NOMO-1 (cell line): ENCODE results near the gene RPSA.
"Not testable (repeated sequence)": the region's sequence is repeated elsewhere in the genome, so short reads cannot be mapped to it uniquely, and the experiment has no call there.

Experiments used
- DNase-seq, 2 experiments: peaks; one replicate each; lab custom pipeline; 2025; ENCODE audit not compliant: unreplicated experiment in 2 of 2; lab: John Stamatoyannopoulos, UW

The RPSA gene

DNA sequence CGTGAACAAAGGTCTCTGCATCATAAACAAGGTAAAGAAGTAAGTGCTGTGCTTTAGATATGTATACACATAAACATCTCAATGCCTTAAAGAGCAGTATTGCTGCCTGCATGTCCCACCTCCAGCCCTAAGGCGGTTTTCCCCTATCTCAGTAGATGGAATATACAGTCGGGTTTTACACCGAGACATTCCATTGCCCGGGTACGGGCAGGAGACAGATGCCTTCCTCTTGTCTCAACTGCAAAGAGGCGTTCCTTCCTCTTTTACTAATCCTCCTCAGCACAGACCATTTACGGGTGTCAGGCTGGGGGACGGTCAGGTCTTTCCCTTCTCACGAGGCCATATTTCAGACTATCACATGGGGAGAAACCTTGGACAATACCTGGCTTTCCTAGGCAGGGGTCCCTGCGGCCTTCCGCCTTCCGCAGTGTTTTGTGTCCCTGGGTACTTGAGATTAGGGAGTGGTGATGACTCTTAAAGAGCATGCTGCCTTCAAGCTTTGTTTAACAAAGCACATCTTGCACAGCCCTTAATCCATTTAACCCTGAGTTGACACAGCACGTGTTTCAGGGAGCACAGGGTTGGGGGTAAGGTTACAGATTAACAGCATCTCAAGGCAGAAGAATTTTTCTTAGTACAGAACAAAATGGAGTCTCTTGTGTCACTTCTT, 12.2 kb downstream of the RPSA start:
- not testable (repeated sequence) for DNase-seq

DNA sequence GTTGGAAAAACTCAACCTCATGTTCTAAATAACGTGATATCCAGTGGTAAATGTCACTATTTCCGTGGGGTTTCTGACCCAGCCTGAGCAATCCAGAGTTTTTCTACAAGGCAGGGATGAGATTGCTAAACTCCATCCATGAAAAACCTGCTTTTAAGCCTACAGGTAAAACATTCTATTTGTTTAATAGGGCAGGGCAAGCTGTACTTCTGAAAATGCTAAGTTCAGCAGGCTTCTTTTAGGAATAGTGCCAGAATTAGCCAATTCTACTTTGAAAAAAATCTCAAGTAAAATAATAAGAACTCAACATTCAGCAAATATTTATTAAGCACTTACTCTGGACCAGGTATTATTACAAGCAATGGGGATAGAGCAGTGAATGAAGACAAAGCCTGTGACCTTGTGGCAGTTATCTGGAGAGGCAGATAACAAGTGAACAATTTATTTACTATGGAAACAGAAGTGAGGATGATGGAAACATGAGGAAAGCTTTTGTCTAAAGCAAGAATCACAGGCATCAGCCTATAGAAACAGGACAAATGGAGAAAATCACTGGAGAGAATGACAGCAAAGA, 13.3 kb downstream of the RPSA start:
- DNase-seq = no peak

DNA sequence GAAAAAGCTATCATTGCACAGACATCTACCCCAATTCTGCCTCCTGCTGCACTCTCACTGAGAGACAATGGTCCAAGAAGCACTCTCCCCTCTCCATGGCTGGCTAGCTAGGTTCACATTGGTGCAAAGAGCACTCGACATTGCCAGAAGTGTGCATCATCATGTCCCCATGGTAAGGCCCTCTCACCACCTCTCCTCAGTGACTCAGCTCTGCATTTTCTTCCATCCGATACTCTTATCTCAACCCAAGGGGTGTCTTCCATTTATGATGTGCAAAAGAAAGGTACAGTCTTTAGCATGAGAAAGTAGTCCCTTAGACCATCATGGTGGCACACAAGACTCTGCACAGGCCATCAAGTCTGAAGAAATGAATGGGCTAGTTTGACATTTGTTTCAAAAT, 14.0 kb downstream of the RPSA start:
- DNase-seq = no peak

DNA sequence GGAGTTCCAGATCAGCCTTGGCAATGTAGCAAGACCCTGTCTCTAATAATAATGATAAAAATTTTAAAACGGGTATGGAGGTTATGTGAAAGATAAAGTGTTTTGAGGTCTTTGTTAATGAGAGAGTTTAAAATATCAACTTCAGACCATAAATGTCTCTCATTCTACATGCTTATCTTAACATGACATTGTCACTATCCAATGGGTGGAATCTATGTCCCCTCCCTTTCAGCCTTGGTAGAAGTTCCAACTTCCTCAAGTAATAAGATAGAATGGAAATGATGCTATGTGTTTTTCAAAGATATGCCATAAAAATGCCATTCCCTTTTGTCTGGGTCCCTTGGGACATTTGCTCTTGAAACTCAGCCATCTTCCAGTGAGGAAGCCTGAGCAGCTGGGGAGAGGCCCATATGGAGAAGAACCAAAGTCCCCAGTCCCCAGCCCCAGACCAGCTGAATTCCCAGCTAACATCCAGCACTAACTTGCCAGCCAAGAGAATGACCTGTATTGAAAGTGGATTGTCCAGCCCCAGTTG, 17.0 kb downstream of the RPSA start:
- no peak for DNase-seq

DNA sequence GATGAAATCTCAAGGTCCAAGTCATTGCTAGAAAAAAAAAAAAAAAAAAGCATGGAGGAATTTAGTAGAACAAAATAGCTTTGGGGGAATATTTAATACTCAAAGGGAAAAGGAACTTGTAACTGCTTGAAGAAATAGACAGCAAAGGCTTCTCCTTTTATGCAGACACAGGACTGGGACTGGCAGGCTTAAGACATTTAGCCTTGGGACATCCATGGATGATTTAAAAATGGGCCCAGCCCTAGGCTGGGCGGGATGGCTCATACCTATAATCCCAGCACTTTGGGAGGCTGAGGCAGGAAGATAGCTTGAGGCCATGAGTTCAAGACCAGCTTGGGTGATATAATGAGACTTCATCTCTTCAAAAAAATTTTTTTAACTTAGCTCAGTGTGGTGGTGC, 19.8 kb downstream of the RPSA start:
- DNase-seq = no peak

DNA sequence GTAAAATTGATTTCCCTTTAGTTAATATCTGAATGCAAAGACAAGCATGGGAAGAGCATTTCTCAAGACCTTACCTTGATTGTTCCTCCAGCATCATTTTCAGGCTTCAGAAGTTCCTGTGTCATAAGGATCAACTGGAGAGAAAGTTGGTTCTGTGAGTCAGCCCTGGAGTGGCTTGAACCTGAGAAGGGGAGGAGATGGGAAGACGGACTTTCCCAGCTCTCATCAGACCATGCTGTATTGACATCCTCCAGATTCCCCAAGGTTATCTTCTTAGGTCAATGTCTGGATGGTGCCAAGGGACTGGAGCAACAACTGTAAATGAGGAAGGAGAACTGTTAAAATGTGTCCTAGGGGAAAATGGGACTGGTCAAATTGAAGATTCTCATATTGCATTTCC, 21.0 kb downstream of the RPSA start:
- no peak for DNase-seq

DNA sequence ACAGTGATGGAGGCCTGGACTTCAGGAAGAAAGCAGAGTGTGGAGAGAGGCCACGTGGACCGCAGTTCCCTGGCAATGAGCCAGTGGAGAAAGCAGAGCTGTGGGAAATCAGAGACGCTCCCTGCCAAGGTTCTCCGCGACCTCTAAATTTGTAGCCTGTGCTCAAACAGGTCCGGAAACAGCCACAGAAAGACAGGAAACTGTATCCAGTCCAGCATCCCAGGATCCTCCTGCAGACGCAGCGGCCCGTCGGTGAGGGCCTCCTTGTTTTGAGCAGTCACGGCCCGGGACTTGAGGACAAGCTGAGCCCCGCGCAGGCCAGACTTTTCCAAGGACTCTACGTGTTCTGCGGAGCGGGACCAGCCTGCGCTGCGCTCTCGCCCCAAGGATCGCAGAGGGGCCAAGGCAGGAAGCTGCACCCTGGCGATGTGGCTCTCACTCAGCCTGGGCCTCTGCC, 22.3 kb downstream of the RPSA start:
- no peak for DNase-seq

DNA sequence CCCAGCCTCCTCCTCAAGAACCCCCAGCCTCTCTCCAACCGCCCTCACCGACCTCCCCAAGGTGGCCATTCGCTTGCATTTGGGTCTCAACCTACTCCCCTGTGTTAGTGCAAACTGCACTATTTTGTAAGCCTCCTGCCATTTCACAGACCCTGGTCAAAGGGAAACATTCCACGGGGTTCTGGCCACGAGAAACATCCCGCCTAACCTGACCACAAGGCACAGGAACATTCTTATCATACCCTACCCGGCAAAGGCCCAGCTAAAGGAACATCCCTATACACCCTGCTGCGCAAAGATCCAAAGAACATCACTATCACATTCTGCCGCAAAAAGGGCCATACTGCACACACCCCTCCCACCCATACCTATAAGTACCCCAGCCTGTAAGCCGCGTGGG, 22.9 kb downstream of the RPSA start:
- DNase-seq = no peak

DNA sequence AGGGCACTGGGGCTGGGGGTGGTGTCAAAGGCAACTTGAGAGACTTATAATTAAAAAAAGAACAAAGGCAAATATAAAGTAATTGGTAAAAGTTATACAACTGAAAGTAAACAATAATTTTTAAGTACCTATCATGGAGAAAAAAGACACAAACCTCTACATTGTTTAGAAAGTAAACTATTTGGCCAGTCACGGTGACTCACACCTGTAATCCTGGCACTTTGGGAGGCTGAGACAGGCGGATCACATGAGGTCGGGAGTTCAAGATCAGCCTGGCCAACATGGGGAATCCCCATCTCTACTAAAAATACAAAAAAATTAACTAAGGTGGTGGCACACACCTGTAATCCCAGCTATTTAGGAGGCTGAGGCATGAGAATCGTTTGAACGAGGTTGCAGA, 25.8 kb downstream of the RPSA start:
- DNase-seq = no peak

DNA sequence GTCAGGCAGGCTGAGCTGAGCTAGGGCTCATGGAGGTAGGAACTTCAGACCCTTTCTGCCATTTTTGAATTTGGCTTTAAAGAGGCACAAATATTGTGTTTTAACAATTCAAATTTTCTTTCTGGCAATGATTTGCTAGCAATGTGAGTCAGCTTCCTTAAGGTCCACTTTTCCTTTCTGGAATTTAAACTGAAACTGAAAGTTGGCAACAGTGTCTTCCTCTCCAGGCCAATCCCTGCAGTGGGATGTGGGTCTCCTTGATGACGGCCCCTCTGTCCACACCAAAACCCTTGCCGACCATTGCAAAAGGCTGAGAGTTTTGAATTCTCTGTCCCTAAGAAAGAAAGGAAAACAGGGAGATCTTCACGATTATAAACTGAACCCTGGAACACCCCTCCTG, 27.1 kb downstream of the RPSA start:
- no peak for DNase-seq

DNA sequence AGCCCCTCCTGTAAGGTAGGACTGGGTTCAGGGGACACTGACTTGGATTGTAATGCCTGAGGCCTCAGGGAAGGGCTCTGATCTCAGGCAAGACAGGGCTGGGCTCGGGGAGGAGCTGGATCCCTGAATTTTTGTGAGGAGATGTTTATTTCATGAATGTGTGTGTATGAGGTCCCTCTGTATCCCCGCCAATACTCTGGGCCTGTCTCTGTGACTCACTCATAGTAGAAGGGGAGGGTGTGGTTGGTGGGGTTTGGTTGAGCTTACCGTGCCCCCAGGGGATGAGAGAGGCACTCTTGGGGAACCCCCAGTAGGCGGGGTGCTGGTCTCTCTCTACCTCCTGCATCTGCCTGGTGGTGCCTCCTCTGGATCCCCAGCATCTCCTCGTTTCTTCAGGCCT, 28.1 kb downstream of the RPSA start:
- no peak for DNase-seq

DNA sequence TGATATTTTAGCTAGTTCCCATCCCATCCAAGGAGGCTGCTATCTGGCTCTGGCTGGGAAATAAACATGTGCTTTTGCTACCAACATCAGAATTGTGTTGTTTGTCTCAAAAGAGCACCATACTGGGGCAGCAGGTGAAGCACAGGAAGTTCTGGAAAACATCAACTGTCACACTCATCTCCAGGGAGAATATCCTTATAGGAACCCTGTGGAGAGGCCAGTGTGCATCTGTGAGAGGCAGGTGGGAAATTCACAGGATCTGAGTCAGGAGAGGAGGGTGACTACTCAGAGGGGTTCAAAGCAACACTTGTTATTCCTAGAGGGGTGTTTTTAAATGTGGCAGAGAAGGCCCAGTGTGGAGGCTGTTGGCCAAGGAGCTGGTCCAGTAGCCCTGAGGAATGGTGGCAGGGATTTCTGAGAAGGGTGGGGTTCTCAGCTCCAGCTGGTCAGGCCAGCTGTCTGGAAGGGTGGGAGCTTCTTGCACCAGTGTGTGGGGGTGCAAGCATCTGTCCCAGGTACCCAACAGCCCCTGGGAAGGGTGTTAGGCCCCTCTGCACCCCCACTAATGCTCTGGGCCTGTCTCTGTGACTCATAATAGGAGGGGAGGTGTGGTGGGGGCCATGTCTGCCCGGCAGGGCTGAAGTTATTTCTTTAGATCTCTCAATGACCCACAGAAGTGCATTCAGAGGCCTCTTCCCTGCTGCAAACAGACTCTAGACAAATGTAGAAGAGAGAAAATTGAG, 28.7 kb downstream of the RPSA start:
- no peak for DNase-seq

DNA sequence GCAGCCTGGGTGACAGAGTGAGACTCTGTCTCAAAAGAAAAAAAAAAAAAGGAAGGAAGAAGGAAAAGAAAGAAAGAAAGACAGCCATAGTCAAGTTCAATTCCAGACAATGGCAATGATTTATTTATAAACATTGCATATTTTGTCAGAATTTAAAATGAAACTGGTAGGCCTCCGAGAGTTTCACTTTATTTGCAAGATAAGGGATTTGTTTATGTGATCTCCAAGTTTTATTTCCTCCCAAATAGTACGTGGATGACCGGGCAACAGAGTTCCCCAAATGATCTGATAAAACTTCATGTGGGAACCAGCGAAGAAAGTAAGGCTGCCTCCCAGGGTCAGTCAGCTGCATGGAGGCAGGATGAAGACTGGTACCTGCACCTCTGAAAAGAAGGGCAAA, 32.4 kb downstream of the RPSA start:
- DNase-seq = no peak

DNA sequence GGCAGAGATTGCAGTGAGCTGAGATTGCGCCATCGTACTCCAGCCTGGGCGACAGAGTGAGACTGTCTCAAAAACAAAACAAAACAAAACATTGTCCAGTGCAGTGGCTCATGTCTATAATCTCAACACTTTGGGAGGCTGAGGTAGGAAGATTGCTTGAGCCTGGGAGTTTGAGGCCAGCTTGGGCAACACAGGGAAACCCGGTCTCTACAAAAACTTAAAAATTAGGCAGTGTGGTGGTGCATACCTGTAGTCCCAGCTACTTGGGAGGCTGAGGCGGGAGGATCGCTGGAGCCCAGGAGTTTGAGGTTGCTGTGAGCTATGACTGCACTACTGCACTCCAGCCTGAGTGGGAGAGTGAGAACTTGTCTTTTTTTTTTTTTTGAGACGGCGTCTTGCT, 33.8 kb downstream of the RPSA start:
- no peak for DNase-seq

DNA sequence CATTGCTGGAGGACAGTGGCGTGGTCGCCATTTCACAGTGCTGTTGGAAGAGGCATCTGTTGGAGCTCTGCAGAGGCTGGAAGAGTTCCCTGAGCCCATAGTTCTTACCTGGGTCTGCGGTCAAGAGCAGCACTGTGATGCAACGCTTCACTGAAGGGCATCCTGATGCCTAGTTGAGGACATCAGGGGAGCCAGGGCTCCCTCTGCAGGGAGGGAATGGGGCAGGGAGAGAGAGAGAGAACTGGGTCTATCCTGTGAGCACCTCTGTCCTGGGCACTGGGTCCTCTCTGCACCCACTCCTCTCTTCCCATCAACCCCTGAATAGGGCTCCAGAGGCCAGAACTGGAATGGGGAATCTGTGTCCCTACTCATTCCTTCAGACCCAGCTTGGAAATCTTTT, 37.0 kb downstream of the RPSA start:
- DNase-seq = no peak

DNA sequence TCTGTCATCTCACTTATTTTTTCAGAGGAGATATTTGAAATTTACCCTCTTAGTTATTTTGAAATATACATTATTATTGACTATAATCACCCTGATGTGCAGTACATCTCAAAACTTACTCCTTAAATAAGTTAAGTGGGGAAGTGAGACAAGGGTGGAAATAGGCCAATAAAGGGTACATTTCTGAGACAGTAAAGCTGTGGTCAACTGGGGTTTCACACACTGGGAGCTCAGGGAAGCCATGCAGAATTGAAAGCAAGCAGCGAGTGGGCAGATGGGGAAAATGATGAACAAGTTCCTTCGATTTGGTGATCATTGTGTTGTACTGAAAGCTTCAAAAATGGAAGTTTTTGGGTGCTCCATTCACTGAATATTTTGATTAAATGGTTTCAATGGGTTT, 39.4 kb downstream of the RPSA start:
- DNase-seq = peak in 1 of 2 experiments; percentile 4

DNA sequence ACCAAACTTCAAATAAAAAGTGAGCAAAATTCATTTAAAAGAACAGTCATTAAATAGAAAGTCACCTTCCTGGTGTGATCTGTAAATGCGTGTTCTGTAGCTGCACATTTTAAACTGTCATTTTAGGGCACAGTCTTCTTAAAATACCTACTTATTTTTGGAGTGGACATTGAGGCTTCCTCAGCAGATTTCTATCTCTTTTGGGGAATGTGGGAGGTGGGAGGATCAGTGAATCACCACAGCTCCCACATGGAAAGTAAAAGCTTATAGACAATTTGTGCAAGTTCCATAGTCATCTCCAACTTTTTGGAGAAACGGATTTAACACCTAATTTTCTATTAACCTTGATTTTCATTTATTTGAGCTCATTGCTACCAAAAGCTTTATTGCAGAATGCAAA, 39.9 kb downstream of the RPSA start:
- DNase-seq = no peak

DNA sequence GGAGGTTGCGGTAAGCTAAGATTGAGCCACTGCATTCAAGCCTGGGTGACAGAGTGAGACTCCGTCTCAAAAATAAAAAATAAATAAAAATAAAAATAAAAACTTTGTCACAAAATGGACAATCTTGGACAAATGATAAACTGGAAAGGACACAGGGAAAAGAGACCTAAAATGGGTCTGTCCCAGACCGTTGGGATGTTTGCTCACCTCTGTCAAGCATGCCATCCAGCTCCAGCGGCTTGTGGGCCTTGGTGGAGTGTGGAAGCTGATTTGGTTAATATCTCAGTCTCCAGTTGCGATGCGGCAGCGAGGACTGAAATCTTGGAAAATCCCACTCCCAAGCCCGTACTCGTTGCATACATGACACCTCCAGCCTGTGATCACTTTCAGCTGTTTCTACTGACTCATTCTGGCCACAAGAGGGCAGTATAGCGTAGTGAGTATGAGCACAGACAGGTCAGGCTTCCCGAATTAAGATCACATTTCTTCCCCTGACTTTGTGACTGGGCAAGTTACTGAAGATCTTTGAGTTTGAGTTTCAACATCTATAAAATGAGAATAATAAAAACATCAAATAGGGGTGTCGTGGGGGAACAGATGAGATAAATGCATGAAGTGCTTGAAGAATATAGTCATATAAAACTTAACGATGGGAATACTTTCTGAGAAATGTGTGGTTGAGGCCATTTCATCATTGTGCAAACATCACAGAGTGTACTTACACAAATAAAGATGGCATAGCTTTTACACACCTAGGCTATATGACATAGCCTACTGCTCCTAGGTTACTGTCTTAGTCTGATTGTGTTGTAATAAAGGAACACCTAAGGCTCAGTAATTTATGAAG, 41.3 kb downstream of the RPSA start:
- DNase-seq = peak; percentile 3 to 45

DNA sequence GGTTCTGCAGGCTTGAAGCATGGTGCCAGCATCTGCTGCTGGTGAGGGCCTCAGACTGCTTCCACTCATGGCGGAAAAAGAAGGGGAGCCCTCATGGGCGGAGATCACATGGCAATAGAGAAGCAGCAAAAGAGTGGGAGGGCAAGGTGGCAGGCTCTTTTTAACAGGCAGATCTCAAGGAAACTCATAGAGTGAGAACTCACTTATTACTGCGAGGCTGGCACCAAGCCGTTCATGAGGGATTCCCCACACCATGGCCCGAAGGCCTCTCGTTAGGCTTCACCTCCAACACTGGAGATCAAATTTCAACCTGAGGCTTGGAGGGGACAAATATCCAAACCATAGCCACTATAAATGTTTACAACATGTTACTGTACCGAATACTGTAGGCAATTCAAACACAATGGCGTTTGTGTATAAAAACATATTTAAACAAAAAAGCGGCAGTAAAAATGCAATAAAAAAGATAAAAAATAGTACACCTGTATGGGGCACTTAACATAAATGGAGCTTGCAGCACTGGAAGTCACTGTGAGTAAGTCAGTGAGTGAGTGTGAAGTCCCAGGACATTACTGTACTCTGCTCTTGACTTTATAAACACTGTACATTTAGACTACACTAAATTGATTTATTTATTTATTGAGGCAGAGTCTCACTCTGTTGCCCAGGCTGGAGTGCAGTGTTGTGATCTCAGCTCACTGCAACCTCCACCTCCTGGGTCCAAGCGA, 42.1 kb downstream of the RPSA start:
- DNase-seq = no peak

DNA sequence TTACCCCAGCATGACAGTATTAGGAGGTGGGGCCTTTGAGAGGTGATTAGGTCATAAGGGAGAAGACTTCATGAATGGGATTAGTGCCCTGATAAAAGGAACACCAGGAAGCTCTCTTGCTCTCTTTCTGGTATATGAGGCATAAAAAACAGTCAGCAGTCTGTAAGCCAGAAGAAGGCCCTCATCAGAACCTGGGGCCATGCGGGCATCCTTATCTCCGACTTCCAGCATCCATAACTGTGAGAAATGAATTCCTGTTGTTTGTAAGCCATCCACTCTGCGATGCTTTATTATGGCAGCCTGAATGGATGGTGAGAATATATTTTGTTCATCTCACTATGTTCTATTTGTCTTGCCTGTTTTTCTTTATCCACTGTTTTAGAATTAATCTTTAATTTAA, 43.3 kb downstream of the RPSA start:
- no peak for DNase-seq
